GF-D8 (cell line): ENCODE measurements around the gene ART1.
"Not testable (repeated sequence)": the region's sequence is repeated elsewhere in the genome, so short reads cannot be mapped to it uniquely, and the experiment has no call there.

Experiments used
- DNase-seq: peaks from one replicate; lab custom pipeline; 2025; lab: John Stamatoyannopoulos, UW

The ART1 gene

DNA sequence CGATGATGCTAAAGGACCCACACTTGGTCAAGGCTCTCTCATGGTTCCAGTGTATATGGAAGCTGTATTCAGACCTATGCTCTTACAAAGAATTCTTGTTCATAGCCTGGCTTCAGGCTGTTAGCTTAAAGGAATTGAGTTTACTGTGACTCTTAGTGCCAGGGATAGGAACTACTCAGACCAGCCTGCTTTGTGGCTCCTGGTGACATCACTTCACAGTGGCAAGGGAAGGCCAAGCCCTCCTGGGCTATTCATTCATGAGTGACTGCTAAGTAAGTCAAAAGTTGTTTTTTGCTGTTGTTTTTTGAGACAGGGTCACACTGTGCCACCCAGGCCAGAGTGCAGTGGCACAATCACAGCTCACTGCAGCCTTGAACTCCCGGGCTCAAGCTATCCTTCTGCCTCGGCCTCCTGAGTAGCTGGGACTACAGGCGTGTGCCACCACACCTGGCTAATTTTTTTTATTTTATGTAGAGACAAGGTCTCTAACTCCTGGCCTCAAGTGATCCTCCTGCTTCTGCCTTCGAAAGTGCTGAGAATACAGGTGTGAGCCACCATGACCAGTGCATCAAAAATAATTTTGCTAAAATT lies 12.8 kb upstream of the ART1 start:
- no peak for DNase-seq

DNA sequence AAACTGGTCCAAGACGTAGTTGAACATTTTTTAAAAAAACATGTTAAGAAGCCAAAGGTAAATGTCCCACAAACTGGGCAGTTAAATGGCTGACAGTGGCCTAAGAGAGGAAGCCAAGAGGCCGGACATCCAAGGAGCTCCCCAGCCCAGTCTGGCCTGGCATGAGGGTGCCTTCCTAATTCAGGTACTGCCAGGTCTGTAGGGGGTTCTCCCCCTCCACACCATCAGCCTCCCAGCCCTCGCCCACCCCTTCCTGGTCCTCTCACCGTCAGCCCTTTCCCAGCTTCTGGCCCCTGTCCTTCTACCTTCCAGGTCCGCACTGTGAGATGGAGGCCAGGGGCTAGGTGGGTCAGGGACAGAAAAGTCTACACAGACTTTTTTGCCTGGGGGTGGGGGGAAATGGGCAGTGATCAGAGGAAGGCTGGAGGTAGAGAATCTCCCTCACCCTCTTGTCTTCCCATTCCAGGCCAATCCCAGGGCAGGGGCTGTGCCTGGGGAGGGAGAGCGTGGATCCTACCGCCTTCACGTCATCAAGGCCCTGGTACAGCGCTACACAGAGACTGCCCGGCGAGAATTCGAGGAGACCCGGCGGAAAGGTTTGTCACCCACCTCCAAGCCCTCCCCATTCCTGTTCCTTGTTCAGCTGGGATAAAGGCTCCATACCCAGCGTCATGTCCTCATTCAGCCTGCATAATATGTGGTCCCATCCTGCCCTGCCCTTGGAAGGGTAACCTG lies 9.1 kb upstream of the ART1 start:
- no peak for DNase-seq

DNA sequence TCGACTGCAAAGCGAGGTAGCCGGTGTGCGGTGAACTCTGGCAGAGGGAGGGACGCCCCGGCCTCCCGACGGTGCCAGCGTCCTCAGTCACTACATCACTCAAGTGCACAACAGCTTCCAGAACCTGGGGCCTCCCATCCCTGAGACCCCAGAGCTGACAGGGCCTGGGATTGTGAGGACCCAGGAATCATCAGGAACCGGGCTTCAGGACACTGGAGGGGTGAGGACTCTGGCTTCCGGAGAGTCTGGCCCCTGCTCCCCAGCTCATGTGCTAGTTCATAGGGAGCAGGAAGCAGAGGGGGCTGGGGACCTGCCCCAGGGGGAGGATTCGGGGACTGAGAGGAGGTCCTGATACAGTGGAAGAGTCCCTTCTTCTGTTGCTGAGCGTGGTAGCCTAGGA lies 7.7 kb upstream of the ART1 start:
- no peak for DNase-seq

DNA sequence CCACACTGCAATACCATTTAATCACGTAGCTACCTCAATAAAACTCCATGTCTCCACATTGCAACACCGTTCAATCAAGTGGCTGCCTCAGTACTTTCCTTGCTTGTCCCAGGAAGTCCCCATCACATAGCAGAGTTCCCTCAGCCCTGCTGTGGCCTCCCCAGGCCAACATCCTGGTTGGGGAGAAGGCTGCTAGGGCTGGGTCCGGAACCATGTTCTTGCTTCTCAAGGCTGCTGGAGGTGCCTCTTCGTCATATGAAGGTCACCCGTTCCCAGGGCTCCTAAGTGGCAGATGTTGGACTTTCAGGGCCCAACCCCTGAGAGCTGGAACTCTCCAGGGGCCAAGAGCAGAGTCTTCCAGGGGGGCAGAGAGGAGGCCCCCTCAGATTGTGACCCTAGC lies 6.4 kb upstream of the ART1 start:
- DNase-seq = no peak

DNA sequence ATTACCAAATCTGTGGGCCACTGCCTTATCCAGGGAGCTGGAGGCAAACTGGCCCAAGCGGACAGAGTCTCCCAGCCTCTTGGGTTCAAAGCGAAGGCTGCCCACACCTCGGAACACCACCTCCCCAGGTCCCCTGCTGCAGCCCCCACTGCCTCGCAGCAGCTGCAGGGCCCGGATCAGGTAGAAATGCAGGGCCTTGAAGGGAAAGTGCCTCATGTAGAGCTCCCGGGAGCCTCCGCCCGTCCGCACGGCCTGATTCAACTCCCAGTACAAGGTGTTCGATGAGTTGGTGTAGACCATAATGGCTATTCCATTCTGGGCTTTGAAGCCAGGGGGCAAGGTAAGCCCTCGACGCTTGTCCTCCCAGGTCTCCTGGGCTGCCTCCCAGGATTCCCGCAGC lies 5.1 kb upstream of the ART1 start:
- DNase-seq = no peak

DNA sequence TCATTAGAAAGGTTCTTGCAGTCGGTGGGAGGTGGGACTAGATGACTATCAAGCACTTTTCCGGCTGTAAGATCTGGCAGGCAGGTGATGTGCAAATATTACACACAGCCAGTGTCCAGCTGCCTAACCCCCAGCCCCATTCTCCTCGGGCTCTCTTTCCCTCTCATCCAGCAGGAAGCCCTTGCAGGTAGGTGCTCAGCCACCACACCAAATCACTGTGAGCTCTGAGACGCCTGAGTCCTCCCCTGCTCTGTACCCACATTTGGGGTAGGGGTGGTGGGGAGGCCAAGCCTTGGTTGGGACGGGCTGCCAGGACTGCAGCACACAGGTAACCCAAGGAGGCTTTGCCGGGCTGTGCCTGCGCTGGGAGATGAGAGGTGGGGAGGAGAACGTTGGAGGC lies 3.7 kb upstream of the ART1 start:
- DNase-seq = no peak

DNA sequence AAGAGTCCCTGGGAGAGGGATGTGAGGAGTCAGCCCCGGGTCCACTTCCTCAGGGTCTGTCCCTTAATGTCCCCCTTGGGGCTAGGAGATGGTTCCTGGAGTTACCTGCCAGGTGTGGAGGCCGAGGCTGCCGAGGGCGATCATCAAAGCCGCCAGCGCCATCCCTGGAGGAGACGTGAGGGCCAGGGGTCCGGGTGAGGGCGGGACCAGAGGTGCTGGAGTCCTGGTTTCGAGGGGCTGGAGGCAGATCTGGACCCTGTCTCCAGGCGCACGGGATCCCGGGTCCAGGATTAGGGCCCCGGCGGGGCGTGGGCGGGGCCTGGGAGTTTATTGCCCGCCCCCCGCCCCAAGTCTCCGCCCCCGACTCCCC lies 3.2 kb upstream of the ART1 start, which contains the start of gene ART5:
Gene ART5, minus strand, starts transcription at position 292 of the 370 bp plus-strand sequence. Its CDS starts 130 bp downstream, at position 162.
- DNase-seq = no peak

DNA sequence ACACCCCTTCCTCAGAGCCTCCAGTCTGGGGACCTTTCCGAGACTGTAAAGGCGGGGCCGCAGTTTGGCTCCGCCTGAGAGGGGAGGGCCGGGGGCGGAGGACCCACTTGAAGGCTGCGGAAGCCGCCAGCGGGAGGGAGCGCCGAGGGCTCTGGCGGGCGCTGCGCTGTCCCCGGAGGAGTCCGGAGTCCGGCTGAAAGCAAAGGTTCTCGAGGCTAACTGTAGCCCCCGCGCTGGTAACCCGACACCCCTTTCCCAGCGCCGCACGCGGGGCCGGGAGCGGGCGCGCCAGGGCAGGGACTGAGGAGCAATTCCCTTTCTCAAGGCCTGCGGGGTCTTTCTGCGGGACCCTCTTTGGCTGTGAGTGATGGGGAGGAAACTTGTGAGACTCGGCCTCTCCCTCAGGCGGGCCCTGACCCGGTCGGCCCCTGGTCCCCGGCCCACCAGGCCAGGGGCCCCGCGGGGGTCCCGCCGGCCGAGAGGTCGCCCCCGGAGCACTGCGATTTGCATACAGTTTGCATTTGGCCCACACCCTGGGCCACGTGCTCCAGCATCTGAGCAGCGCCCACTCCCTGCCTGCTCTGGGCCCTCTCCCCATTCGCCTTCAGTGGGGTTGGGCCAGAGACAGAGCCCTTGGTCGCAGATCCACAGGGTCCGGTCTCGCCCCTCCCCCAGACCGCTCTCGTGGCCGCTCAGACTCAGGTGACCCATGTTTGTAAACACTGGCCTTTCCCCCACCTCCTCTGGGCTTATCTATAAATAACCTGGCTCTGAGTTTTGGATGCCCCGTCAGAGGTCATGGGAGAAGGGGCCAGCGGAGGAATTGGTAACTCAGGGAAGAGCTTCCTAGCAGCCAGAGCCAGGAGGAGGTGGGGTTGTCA lies 2.6 kb upstream of the ART1 start:
- DNase-seq = no peak

DNA sequence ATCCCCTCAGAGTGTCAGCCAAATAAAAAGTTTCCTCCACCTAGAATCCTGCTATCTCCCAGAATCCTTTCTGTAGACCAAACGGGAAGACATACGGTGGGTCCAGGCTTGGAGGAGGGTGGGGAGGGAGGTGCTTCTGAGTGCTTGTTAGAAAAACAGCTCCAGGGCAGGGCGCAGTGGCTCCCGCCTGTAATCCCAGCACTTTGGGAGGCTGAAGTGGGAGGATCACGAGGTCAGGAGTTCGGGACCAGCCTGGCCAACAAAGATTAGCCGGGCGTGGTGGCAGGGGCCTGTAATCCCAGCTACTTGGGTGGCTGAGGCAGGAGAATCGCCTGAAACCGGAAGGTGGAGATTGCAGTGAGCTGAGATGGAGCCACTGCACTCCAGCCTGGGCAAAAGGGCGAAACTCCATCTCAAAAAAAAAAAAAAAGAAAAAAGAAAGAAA lies 1.8 kb upstream of the ART1 start:
- not testable (repeated sequence) for DNase-seq

DNA sequence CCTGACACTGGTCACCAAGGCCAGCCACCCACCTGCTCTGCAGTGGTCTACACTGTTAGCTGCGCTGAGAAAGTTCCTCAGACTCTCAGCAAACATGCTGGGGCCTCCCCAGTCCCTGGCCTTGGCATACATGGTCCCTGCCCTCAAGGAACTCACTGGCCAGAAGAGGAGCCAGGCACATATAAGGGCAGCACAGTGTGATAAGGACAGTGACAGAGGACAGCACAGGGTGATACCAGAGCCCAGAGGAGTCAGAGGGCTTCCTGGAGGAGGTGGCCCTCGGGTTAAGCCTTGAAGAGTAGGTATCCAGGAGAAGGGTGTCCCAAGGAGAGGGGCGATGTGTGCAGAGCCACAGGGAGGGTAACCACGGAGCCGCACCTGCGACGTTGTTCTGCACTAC lies 624 bp downstream of the ART1 start:
- DNase-seq = no peak

DNA sequence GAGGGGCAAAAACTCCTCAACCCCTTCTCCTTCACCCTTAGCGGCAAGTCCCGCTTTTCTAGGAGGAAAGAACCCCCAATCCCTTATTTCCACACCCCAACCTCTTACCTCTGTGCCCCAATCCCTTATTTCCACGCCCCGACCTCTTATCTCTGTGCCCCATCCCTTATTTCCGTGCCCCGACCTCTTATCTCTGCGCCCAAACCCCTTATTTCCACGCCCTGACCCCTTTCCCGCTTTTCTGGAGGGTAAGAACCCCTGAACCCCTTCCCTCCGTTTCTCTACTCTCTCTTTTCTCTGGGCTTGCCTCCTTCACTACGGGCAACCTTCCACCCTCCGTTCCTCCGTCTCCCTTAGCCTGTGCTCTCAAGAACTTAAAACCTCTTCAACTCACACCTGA lies 3.9 kb downstream of the ART1 start:
- not testable (repeated sequence) for DNase-seq

DNA sequence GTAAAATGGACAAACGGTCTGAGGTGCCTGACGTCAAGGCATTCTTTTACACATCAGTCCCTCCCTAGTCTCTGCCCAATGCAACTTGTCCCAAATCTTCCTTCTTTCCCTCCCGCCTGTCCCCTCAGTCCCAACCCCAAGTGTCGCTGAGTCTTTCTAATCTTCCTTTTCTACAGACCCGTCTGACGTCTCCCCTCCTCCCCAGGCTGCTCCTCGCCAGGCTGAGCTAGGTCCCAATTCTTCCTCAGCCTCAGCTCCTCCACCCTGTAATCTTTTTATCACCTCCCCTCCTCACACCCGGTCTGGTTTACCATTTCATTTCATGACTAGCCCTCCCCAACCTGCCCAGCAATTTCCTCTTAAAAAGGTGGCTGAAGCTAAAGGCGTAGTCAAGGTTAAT lies 4.4 kb downstream of the ART1 start:
- DNase-seq = not testable (repeated sequence)

DNA sequence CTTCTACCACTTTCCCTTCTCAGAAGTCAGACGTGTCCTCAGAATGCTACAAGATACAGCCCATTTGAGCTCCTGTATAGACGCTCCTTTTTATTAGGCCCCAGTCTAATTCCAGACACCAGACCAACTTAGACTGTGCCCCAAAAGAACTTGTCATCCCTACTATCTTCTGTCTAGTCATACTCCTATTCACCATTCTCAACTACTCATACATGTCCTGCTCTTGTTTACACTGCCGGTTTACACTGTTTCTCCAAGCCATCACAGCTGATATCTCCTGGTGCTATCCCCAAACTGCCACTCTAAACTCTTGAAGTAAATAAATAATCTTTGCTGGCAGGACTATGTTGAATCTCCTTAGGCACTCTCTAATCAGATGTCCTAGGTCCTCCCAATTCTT lies 7.6 kb downstream of the ART1 start:
- not testable (repeated sequence) for DNase-seq

DNA sequence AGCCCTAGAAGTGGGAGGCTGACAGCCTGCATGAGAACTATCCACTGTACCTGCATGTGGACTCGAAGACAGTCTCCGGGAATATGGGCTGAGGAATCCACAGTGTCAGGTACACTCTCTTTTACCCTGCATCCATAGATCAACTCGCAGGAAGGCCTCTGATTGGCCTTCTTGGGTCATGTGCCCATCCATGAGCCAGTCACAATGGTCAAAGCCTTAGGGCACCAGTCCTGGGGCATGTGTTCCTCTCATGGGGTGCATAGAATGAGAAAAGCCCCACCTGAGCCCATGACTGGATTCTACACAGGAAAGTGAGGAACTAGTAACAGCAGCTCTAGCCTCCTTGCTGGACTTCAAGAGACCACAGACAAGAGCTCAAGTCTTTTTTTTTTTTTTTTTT lies 10.6 kb downstream of the ART1 start:
- no peak for DNase-seq

DNA sequence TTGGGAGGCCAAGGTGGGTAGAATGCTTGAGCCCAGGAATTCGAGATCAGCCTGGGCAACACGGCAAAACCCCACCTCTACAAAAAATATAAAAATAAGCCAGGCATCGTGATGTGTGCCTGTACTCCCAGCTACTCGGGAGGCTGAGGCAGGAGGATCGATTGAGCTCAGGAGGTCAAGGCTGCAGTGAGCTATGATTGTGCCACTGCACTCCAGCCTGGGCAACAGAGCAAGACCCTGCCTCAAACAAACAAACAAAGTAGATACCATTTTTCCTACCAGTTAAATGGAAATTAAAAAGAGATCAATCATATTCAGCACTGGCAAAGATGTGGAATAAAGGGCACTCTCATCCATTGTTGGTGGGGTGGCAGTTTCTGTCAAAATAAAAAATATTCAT lies 12.4 kb downstream of the ART1 start:
- not testable (repeated sequence) for DNase-seq

DNA sequence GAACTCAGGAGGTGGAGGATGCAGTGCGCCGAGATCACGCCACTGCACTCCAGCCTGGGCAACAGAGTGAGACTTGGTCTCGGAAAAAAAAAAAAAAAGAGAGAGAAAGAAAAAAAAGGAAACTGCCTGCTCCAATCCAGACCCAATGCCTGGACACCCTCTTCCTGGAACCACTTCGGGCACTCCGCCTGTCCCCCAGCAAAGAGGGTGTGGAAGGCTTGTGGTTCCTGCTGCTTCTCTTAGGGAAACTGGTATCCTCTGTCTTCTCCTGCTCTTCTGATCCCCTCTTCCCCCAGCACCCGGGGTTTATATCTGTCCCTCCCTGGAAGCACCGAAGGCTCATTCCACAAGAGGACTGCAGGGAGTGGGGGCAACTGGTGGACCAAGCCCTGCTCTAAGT lies 13.3 kb downstream of the ART1 start:
- DNase-seq = no peak

DNA sequence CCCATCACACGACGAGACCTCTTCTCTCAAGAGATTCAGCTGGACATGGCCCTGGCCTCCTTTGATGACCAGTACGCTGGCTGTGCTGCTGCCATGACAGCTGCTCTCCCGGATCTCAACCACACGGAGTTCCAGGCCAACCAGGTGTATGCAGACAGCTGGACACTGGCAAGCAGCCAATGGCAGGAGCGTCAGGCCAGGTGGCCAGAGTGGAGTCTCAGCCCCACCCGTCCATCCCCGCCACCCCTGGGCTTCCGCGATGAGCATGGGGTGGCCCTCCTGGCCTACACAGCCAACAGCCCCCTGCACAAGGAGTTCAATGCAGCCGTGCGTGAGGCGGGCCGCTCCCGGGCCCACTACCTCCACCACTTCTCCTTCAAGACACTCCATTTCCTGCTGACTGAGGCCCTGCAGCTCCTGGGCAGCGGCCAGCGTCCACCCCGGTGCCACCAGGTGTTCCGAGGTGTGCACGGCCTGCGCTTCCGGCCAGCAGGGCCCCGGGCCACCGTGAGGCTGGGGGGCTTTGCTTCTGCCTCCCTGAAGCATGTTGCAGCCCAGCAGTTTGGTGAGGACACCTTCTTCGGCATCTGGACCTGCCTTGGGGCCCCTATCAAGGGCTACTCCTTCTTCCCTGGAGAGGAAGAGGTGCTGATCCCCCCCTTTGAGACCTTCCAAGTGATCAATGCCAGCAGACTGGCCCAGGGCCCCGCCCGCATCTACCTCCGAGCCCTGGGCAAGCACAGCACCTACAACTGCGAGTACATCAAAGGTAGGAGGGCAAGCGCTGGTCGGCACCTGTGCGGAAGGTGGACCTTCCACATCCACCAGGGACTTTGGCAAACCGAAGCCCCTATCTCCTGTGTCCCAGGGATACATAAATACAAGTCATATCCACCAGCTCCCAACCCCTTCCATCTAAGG lies 14.9 kb downstream of the ART1 start:
- DNase-seq = no peak

DNA sequence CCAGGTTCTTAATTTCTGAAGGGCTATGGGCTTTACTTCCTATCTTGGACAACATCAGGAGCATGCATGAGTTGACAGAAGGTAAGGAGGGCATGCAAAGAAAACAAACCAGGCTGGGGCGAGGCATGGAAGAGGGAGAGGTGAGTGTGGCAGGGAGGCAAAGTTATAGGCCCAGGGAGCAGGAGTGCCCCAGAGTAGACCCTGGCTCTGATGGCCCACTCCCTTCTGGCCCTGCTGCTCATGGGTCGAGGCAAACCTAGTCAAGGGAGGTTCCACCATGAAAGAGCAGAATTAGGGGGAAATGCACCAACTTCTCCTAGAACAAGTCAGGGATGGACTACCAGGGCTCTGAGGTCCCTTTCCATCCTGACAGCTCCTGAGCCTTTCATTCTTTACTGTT lies 16.0 kb downstream of the ART1 start:
- no peak for DNase-seq

DNA sequence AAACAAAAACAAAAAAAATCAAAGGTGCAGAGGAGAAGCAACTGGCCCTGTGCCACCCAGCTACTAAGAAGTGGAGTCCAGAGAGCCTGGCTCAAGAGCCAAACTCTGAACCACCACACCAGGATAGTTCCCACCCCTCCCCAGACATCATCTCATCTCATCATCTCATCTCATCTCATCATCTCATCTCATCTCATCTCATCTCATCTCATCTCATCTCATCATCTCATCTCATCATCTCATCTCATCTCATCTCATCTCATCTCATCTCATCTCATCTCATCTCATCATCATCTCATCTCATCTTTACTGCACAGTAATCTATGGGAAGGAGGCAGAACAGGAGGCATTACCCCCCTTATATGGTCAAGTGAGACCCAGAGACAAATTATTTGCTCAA lies 17.9 kb downstream of the ART1 start:
- DNase-seq = no peak

DNA sequence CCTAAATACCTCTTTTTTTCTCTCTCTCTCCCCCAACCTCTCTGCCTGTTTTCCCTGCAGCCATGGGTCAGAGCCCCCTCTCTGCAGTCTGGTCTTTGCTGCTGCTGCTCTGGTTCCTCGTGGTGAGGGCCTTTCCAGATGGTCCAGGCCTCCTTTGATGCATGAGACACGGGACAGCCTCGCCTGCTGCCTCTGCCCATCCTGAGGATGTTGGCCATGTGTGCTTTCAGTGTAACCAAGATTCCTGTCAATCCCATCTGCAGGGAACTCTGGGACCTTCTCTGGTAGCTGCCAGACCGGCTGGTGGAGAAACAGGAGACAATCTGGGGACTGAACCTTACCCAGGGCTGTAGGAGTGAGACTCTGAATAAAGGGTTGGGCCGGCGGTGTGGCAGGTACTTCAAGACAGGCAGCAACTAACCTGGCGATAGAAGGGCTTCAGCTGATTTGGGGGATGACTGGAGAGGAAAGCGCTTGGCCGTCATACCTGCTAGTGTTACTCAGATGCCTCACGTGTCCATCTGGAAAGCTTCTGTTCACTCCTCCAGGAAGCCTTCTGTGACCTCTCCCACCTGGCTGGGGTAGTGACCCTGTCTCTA lies 19.2 kb downstream of the ART1 start:
- no peak for DNase-seq

DNA sequence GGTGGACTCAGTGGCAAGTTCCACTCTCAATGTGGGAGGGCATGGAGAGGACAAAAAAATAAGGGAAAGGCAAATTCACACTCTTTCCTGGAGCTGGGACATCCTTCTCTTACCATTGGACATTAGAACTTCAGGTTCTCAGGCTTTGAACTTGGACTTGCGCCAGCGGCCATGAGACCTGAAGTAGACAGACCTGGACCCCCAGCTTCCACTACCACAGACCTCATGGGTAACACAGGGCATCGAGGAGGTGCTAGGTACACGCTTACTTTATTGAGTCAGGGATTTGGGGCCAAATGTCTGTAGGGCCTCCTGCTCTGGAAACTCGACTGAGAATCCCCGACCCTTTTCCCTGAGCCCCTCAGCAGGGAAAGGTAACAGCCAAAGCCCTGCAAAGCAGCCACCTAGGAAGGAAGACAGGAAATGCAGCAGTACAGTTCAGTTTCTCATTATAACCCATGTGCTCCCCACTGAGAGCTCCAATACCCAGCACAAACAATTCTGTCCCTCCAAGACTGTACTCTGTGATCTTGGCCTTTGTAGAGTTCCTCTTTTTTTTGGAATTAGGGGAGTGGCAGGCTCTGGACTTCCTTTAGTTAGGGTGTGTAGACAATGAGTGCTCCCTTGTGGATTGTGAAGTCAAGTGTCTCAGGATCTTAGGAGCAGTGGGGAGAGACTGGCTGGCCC lies 20.6 kb downstream of the ART1 start:
- no peak for DNase-seq
